Tracheal epithelial cell (primary cell): ENCODE measurements around the gene AUH. TPM values are rescaled to one million over a fixed set of nuclear protein-coding genes. Genes with fewer than 3 reads are reported as not detected.

Experiments
- total RNA-seq: library from RNA; depleted of rRNA; stranded (reverse); fragments of >200 nt; gene quantifications from 2 replicates; pipeline ENCODE4 v1.2.1, GENCODE V29; 2014

The AUH gene
- 21.0 and 22.6 TPM in 2 replicates for total RNA-seq

GRCh38 chr9:91361291-91362050 is at the start of gene AUH:
AUH (minus strand) TSS chr9:91361918; CDS start chr9:91361889, 29 bp downstream.

Other genes with a start within 250 kb of the AUH start
- 32.0 and 50.4 TPM in 2 replicates for gene NFIL3, start 61.9 kb upstream of the AUH start, total RNA-seq